Metanephros (tissue), 1 donor: ENCODE data around the gene C11orf65. TPM values are rescaled to one million over a fixed set of nuclear protein-coding genes. Genes with fewer than 3 reads are reported as not detected.

Experiments used
- total RNA-seq: library from RNA; depleted of rRNA; stranded (reverse); fragments of >200 nt; gene quantifications from one replicate; pipeline ENCODE4 v1.2.3, GENCODE V29; 2014

Gene C11orf65
- total RNA-seq: 0.64 TPM

GRCh38 chr11:108467091-108467823, at the start of gene C11orf65:
TSS of gene C11orf65 (minus strand) at chr11:108467529. CDS start at chr11:108461559, 5,970 bp downstream.

DNA sequence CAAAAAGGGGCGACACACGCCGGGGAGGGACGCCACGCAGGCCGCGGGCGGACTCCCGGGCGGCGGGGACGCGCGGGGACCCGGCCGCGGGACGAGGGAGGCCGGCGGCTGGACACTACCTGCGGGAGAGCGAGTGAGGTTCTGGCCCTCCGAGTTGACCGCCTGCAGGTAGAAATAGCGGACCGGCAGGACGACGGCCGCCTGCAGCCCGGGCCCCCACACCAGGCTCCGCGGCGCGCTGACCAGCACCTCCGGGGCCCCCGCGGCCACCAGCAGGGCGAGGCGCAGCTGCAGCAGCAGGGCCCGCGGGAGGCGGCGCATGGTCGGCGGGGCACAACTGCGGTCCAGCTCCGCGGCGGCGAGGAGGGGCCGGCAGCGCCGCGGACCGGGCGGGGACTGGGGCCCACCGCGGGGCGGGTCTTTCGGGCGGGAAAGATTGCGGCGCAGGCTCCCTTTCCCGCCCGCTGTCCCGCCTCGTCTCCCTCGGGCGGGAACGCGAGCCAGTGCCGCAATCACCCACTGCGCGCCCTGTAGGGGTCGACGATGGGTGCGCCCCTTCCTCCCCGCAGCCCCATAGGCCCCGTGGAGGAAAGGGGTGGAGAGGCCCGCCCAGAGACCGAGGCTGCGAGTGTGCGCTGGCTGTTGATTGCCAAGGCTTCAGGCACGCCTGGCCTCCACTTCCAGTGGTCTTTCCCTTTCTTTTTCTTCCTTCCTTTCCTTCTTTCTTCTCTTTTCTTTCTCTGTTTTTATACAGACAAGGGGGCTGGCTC, 30.9 kb upstream of the C11orf65 start, which contains the start of gene POGLUT3:
POGLUT3 (minus strand) TSS at position 339 of the 770 bp plus-strand sequence; CDS start at position 321, 18 bp downstream.

Other genes with a start within 250 kb of the C11orf65 start
- gene NPAT, start 244.9 kb downstream of the C11orf65 start, total RNA-seq: 18.9 TPM
- 86.9 TPM for gene ATM, start 244.5 kb downstream of the C11orf65 start, total RNA-seq
- gene POGLUT3, start 30.9 kb upstream of the C11orf65 start, total RNA-seq: 27.6 TPM
- gene EXPH5, start 126.2 kb upstream of the C11orf65 start, total RNA-seq: 10.3 TPM
- gene DDX10, start 197.5 kb upstream of the C11orf65 start, total RNA-seq: 48.9 TPM